ENCODE results near the gene SAFB.
A peak's percentile ranks its signal among the peaks of the same experiment; 100 is the strongest.

Gene SAFB

DNA sequence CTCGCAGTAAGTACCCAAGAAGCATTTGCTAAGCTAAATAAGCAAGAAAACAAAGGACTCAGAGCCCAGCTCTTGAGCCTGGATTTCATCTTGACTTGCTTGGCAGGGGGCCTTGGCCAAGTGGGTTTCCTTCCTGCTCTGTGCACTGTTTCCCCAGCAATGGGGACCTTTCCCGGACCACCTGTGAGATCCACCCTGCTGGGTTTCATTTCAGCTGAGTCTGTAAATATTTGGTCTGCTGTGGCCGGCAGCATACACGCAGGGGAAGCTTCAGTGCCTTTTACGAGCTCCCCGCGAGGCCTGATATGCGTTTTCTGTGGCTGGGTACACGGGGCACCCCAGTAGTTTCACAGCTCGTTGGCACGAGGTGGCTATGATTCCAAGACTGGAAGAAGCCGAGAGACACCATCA is 42.7 kb upstream of the SAFB start:
- DNase-seq = no peak
- Histone ChIP-seq H3K4me1 (peaks cover 0 to 6% (median 4%) of the 10 kb centered on the region in 4 donors), H3K4me3 (no peak overlapping the region), H3K27ac (no peak overlapping the region), H3K36me3 (peaks cover 0 to 38% (median 0%) of the 10 kb centered on the region in 3 donors), H3K27me3 (no peaks in the 10 kb centered on the region), H3K9me3 (no peaks in the 10 kb centered on the region)
- TF ChIP-seq, protein P1, sequence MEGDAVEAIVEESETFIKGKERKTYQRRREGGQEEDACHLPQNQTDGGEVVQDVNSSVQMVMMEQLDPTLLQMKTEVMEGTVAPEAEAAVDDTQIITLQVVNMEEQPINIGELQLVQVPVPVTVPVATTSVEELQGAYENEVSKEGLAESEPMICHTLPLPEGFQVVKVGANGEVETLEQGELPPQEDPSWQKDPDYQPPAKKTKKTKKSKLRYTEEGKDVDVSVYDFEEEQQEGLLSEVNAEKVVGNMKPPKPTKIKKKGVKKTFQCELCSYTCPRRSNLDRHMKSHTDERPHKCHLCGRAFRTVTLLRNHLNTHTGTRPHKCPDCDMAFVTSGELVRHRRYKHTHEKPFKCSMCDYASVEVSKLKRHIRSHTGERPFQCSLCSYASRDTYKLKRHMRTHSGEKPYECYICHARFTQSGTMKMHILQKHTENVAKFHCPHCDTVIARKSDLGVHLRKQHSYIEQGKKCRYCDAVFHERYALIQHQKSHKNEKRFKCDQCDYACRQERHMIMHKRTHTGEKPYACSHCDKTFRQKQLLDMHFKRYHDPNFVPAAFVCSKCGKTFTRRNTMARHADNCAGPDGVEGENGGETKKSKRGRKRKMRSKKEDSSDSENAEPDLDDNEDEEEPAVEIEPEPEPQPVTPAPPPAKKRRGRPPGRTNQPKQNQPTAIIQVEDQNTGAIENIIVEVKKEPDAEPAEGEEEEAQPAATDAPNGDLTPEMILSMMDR (IDR thresholded peaks at IDR 0.05) = no peak
- intact Hi-C loops (cut with DNase I; ENCODE audit: low total_unique reads) = no loop called here

DNA sequence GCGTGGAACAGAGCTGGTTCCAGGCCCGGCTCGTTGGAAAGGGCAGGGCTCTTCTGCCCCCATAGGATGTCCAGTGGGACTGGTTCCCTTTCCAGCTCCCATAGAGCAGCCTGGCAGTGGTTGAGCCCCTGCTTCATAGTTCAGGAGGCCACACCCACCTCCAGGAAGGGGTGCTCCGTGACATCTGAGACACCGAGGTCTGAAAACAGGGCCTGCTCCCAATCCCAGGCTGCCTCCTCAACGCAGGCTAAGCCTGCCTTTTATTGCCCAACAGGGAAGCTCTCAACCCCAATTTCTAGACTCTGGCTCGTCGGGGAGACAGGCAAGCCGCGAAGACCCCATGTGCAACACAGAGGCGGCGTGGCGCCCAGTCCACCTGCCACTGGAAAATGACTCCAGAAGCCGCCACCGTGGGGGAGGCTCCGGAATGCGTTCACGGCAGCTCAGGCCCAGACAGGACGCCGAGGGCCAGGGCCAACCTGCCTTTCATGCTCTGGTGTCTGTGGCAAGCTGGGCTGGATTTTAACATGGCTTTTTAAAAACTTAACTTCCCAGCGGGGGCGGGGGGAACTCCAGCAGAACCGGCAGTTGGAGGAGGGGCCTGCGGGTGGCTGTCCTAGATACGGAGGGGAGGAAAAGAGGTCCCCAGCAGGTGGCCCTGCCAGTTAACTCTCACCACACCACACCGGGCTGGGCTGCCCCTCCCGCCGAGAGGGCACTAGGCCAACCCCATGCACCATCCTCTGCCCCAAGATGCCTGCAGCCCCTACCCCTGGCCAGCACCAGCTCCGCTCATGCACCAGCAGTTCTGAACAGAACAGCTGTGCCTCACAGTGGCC is 37.2 kb upstream of the SAFB start:
- Histone ChIP-seq H3K36me3 (peaks cover 38 to 76% (median 48%) of the 10 kb centered on the region in 3 donors), H3K27ac (peak overlapping the region in 1 of 2 donors; percentile 44), H3K4me1 (peaks cover 0 to 13% (median 4%) of the 10 kb centered on the region in 4 donors), H3K9me3 (no peaks in the 10 kb centered on the region), H3K4me3 (no peak overlapping the region), H3K27me3 (no peaks in the 10 kb centered on the region)
- TF ChIP-seq, protein P1 (IDR thresholded peaks at IDR 0.05) = no peak
- no peak for DNase-seq
- intact Hi-C loops (cut with DNase I; ENCODE audit: low total_unique reads) = no loop called here

DNA sequence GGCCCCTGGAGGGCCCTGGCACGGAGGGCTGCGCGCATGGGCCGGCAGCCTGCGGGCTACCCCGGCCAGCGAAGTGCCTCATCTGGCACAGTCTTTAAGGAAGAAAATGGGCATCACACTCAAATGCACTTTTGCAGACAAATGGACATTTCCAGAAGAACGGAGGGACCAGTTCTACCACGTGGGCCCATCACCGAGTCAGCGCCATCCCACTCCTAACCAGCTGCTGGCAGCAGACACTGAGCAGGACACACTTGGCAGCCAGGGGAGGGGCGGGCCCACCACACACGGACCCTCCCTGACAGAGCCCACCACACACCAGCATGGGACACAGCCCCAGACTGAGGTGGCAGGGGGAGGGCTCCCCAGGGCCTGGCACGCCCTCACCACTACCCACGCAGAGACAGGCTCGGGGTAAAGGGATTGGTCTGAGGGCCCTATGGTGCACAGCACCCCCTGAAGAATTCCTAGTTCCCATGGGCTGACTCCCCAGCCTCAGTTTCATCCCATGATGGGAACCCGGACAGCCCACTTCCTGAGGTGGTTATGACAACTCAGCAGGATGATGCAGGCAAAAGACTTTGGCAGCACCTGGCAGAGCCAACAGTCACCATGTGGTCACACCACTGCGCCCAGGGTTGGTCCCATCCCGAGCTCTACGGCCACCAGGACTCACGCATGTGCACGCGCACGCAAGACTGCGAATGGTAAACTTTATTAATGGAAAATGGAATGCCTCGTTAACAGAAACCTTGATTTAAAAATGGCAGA is 36.4 kb upstream of the SAFB start:
- H3K27me3 ChIP-seq = no peaks in the 10 kb centered on the region
- H3K27ac ChIP-seq = peak overlapping the region in 1 of 2 donors; percentile 44
- intact Hi-C loops (cut with DNase I; ENCODE audit: low total_unique reads) = no loop called here
- peaks cover 0 to 13% (median 4%) of the 10 kb centered on the region in 4 donors for H3K4me1 ChIP-seq
- no peak for DNase-seq
- TF ChIP-seq, protein P1 (IDR thresholded peaks at IDR 0.05) = no peak
- H3K9me3 ChIP-seq = no peaks in the 10 kb centered on the region
- H3K4me3 ChIP-seq = no peak overlapping the region
- peaks cover 46 to 82% (median 56%) of the 10 kb centered on the region in 3 donors for H3K36me3 ChIP-seq

DNA sequence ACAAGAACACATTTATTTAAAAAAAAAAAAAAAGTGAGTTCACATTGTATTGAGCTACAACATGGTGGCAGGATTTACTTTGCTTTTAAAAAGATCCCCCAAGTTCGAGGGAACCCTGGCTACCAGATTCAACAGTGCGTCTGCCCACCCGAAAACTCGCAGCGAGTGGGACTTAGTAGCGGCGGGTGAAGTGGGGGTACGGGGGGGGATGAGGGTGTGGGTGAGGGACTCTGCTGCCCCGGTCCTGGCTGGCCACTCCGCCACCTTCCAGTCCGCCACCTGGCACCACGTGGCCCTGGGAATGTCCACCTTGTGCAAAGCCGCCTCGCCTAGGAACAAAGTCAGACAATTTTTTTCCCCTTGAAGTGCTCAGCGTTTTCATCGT is 35.8 kb upstream of the SAFB start:
- Histone ChIP-seq H3K36me3 (peaks cover 51 to 82% (median 62%) of the 10 kb centered on the region in 3 donors), H3K9me3 (no peaks in the 10 kb centered on the region), H3K27me3 (no peaks in the 10 kb centered on the region), H3K4me3 (no peak overlapping the region), H3K27ac (no peak overlapping the region), H3K4me1 (peaks cover 0 to 13% (median 4%) of the 10 kb centered on the region in 4 donors)
- no peak for DNase-seq
- TF ChIP-seq, protein P1 (IDR thresholded peaks at IDR 0.05) = no peak
- intact Hi-C loops (cut with DNase I; ENCODE audit: low total_unique reads) = no loop called here

DNA sequence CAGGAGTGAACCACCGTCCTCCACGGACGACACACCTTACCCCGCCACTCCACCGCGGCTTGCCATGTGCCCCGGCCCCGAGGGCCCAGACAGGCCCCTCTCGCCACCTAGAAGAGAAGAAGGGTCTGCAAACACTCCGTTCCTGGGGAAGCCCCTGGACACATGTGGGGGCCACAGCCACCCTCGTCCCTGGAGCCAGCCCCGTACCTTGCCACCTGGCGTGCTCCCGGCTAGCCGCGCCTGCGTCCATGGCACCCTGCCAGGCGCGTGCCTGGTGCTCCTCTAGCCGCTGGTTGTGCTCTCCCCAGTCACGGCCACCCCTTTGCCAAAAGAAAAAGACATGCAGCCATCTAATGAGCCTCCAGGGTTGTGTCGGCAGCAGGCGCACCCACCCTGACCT is 35.2 kb upstream of the SAFB start:
- Histone ChIP-seq H3K9me3 (no peaks in the 10 kb centered on the region), H3K36me3 (peaks cover 57 to 82% (median 68%) of the 10 kb centered on the region in 3 donors), H3K4me1 (peaks cover 0 to 13% (median 4%) of the 10 kb centered on the region in 4 donors), H3K27ac (no peak overlapping the region), H3K4me3 (no peak overlapping the region), H3K27me3 (no peaks in the 10 kb centered on the region)
- TF ChIP-seq, protein P1 (IDR thresholded peaks at IDR 0.05) = no peak
- no peak for DNase-seq
- intact Hi-C loops (cut with DNase I; ENCODE audit: low total_unique reads) = no loop called here
